IPS-18c (cell line): Measurements from ENCODE around the gene GLYR1.
"Not testable (repeated sequence)": the region's sequence is repeated elsewhere in the genome, so short reads cannot be mapped to it uniquely, and the experiment has no call there.

Experiments used
- H3K4me3 ChIP-seq: 2 replicates; pipeline ENCODE4 v1.7.0; 2013; ENCODE audit warnings: low read depth, mild to moderate bottlenecking, low read length, moderate library complexity; ENCODE audit not compliant: insufficient read depth
- H3K9me3 ChIP-seq: one replicate; pipeline ENCODE4 v1.6.1; 2013; ENCODE audit warnings: mild to moderate bottlenecking, low read length, moderate library complexity; ENCODE audit not compliant: control insufficient read depth, insufficient read depth

Gene GLYR1

DNA sequence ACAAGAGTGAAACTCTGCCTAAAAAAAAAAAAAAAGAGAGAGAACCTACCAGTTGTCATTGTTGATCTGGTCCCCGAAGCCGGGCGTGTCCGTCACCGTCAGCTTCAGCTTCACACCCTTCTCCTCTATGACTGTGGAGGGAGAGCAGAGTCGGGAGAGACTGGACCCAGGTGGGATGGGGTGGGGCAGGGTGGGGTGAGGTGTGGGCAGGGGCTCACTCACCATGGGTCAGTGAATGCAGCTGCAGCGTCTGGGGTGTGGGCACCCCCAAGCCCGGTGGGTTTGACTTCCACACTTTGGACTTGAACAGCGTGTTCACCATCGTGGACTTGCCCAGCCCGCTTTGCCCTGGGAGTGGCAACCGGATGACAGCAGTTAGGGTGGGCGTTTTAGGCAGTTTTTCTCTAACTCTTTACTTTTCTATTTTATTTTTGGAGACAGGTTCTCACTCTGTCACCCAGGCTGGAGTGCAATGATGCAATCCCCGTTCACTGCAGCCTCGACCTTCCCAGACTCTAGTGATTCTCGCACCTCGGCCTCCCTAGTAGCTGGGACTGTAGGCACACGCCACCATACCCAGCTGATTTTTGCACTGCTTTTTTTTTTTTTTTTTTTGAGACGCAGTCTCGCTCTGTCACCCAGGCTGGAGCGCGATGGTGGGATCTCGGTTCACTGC is 61.2 kb downstream of the GLYR1 start:
- peaks cover 2% of the 10 kb centered on the region for H3K9me3 ChIP-seq
- H3K4me3 ChIP-seq = no peak overlapping the region

DNA sequence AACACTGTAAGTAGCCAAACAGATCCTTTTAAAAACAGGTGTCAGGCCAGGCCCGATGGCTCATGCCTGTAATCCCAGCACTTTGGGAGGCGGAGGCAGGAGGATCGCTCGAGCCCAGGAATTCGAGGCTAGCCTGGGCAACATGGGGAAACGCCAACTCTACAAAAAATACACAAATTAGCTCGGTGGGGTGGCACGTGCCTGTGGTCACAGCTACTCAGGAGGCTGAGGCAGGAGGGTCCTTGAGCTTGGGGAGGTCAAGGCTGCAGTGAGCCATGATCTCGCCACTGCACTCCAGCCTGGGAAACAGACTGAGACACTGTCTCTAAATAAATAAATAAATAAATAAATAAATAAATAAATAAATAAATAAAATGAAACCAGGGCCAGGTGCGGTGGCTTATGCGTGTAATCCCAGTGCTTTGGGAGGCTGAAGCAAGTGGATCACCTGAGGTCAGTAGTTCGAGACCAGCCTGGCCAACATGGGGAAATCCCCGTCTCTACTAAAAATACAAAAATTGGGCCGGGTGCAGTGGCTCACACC is 62.6 kb downstream of the GLYR1 start:
- H3K9me3 ChIP-seq = not testable (repeated sequence)

DNA sequence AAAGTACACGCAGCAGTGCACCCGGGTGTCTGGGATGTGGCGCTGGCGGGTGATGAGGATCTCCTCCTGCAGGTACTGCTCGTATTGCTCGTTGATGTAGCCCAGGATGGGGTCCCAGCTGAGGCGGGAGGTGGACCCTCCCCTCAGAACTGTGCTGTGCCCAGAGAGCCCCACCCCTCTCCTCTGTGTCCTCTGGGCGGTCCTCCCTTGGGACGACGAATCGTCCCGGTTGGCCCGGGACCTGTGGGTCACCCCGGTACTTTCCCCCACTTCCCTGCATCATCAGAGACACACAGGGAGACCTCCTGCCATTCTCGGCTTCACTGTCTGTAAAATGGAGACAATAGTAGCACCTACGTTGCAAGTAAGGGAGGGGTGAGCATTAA is 63.1 kb downstream of the GLYR1 start:
- H3K4me3 ChIP-seq = no peak overlapping the region

More for the DNA sequence above, 62.6 kb downstream of the GLYR1 start:
- H3K4me3 ChIP-seq = not testable (repeated sequence)

DNA sequence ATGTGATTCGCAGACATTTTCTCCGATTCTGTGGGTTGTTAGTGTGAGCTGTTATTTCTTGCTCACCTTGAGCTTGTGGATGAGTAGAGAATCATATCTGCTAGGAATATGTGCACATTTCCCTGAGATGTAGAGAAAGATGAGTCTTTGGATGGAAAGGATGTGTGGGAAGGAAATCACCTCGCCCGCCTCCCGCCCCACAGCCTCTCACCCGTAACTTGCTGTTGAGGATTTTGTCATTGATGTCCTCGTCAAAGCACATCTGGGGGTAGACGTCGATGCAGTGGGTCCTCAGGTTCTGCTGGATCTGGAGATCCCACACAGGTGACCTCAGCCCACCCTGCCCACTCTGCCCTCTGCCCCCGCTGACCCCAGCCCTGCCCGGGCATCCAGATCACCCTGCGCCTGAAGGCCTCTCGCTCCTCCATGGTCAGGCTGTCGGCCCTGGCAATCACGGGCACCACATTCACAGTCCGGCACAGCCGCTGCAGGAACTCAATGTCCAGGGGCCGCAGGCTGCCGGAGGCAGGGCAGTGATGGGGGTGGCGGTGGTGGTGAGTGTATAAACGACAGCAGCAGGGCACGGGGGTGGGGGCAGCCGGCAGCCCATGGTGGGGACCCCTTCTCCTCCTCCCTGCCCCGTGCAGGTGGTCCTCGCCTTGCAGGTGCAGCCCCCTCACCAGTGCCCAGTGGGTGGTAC is 63.7 kb downstream of the GLYR1 start:
- H3K9me3 ChIP-seq = peaks cover 2% of the 10 kb centered on the region
- H3K4me3 ChIP-seq = no peak overlapping the region

More for the DNA sequence above, 63.1 kb downstream of the GLYR1 start:
- H3K9me3 ChIP-seq = peaks cover 2% of the 10 kb centered on the region

DNA sequence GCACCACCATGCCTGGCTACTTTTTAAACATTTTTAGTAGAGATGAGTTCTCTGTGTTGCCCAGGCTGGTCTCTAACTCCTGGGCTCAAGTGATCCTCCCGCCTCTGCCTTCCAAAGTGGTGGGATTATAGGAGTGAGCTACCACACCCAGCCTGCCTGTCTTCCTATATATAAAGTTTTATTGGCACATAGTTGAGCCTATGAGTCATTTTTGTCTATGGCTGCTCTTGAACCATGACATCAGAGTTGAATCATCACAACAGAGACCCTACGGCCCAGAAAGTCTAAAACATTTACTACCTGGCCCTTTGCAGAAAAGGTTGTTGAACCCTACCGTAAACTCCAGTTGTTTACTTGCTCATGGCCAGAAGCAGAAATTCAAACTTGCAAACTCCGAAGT is 66.9 kb downstream of the GLYR1 start:
- H3K4me3 ChIP-seq = no peak overlapping the region
- peaks cover 2% of the 10 kb centered on the region for H3K9me3 ChIP-seq

DNA sequence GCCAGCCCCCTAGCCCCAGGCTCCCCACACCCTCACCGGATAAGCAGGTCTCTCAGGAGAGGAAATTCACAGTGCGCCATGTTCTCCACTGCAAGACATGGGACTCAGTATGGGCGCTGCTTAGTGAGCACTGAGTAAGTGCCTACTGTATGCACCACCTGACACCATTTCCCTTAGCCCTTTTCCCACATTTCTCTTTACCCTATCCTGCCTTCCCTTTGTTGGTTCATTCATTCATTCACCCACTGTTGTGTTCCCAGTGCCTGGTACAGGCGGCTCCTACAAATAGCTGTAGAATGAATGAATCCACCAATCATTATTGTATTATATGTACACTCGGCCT is 69.1 kb downstream of the GLYR1 start:
- Histone ChIP-seq H3K4me3 (no peak overlapping the region), H3K9me3 (no peaks in the 10 kb centered on the region)

DNA sequence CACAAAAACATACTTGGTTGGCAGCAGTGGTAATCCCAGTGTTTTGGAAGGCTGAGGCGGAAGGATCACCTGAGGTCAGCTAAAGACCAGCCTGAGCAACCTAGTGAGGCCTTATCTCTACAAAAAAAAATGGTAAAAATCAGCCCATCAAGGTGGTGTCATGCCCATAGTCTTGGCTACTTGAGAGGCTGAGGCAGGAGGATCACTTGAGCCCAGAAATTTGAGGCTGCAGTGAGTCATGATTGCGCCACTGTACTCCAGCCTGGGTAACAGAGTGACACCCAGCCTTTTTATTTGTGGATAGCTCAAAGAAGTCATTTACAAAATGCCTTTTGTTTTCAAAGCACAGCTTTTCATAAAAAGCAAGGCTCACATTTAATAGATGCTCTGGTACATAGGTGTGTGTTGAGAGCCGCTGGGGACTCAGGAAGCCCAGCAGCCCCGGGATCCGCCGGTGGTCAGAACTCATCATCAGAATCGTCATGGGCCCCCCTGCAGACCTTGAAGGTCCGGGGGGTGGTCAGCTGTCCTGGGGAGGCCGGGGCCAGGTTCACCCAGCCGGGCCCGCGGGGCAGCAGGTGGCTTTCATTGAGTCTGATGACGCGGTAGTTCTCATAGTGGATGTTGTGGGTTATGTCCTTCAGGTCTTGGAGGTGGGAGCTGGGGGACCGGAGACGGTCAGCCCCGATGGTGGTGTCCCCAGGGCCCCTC is 69.6 kb downstream of the GLYR1 start:
- no peaks in the 10 kb centered on the region for H3K9me3 ChIP-seq
- H3K4me3 ChIP-seq = no peak overlapping the region

DNA sequence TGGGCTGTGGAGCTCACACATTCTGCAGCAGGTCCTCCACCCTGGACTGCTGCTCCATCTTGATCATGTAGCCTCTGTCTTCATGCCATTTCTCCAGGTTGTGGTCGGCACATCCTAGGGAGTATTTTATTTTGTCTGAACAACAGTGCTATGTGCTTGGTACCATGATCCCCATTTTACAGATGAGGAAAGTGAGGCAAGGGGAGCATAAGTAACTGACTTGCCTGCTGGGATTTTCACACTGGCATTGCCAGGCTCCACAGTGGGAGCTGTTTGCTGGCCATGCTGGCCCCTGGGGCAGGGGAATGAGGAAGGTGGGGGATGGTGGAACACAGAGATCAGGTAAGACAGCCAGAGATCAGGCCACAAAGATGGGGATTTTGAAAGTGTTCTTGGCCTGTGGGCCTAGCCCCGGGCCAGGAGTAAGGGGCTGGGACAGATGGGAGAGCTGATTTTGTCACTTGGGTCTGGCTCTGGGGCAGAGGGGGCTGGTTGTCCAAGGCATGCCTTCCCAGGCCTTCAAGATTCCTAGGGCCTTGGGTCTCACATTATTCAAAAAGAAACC is 70.9 kb downstream of the GLYR1 start:
- no peaks in the 10 kb centered on the region for H3K9me3 ChIP-seq
- no peak overlapping the region for H3K4me3 ChIP-seq

DNA sequence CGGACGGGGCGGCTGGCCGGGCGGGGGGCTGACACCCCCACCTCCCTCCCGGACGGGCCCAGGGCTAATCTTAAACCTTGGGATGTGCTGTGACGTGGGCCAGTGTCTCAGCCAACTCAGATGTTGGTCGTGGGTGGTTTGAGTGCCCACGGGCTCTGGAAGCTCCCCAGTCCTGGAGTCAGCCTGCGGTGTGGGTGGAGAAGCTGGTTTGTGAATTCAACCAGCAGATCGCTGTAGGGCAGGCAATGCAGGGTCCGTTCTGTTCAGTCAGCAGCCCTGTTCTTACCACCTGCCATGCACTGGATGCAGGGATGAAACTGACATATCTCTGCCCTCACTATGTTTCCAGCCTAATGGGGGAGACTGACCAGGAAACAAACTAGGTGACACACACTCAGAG is 72.1 kb downstream of the GLYR1 start:
- Histone ChIP-seq H3K9me3 (no peaks in the 10 kb centered on the region), H3K4me3 (no peak overlapping the region)

DNA sequence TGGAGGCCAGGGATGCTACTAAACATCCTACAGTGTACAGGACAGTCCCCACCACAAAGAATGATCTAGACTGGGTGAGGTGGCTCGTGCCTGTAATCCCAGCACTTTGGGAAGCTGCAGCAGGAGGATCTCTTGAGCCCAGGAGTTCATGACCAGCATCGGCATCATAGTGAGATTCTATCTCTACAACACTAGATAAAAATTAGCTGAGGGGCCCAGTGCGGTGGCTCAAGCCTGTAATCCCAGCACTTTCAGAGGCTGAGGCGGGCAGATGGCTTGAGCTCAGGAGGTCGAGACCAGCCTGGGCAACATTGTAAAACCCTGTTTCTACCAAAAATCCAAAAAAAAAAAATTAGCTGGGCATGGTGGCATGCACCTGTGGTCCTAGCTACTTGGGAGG is 74.7 kb downstream of the GLYR1 start:
- no peak overlapping the region for H3K4me3 ChIP-seq
- H3K9me3 ChIP-seq = no peaks in the 10 kb centered on the region

DNA sequence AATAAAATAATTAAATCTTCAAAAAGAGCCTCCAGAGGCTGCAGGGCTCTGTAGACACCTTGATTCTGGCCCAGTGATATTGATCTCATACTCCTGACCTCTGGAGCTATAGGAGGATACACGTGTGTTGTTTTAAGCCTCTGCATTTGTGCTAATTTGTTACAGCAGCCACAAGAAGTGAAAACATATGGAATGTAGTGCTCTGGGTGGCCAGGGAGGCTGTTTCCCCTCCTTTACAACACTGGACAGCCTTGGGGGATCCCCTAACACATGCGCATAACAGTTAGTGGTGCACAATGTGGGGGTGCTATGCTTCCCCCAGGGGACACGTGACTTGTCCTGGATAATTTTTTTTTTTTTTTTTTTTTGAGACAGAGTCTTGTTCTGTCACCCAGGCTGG is 75.4 kb downstream of the GLYR1 start:
- Histone ChIP-seq H3K9me3 (no peaks in the 10 kb centered on the region), H3K4me3 (no peak overlapping the region)

DNA sequence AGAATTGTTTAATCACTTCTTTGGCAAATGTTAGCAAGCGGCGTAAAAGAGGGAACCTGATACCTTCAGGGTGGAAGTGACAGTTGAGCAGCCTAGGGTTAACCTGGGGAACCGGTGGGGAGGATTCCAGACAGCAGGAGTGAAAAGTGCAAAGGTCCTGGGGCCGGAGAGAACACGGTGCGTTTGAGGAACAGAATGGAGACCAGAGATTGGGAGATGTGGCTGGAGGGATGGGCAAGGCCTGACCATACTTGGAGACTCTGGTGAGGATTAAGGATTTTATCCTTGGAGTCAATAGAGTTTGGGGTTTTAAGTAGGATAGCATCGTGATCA is 77.8 kb downstream of the GLYR1 start:
- no peaks in the 10 kb centered on the region for H3K9me3 ChIP-seq
- H3K4me3 ChIP-seq = peak overlapping the region; percentile 64; the same call in 1 of the 2 replicates

DNA sequence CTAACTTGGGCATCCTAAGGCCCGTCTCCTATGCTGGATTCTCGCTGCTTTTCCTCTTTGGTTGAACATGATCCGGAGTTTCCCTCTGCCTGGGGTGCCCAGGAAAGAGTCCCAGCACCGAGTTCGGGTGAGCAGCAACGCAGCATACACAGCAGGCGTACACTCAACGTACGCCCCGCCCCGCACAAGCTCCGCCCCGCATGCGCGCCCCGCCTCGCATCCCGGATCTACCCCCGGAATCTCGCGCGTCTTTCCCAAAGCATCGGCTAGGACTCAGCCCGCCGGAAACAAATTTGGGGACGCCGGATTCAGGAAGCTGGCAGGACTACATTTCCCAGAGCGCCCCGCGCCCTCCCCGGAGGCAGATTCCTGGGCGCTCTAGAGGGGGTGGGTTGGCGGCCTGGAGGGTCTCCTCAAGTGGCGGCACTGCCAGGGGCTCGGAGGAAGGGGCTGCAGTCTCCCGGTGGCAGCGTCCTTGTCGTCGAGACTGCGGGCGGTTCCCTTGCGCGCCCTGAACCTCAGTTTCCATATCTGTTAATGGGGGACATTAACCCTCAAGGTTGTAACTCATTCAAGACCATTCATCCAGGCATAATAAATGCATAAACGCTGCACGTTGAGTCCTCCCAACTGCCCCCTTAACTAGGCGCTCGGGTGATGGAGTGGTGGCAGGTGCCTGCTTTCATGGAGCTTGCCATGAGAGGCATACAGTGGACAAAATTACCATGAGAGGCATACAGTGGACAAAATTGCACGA is 78.4 kb downstream of the GLYR1 start:
- Histone ChIP-seq H3K9me3 (no peaks in the 10 kb centered on the region), H3K4me3 (peak overlapping the region; percentile 66)

DNA sequence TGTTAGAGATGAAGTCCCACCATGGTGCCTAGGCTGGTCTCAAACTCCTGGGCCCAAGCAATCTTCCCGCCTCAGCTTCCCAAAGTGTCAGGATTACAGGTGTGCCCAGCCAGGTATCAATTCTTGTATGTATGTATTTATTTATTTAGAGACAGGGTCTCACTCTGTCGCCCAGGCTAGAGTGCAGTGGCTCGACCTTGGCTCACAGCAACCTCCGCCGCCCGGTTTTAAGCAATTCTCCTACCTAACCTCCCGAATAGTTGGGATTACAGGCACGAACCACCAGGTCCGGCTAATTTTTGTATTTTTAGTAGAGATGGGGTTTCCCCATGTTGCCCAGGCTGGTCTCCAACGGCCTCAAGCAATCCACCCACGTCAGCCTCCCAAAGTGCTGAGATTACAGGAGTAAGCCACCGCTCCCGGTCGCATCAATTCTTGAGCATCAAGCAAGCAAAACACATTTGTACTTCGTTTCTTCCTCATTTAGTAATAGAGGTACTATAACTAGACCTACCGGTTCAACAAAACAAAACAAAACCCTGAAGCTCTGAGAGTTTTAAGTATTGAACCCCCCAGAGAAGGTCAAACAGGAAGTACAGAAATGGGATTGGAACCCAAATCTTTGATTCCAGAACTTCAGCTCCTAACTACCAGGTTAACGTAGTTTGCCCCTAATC is 79.1 kb downstream of the GLYR1 start:
- H3K9me3 ChIP-seq = no peaks in the 10 kb centered on the region
- H3K4me3 ChIP-seq = peak overlapping the region; percentile 66

DNA sequence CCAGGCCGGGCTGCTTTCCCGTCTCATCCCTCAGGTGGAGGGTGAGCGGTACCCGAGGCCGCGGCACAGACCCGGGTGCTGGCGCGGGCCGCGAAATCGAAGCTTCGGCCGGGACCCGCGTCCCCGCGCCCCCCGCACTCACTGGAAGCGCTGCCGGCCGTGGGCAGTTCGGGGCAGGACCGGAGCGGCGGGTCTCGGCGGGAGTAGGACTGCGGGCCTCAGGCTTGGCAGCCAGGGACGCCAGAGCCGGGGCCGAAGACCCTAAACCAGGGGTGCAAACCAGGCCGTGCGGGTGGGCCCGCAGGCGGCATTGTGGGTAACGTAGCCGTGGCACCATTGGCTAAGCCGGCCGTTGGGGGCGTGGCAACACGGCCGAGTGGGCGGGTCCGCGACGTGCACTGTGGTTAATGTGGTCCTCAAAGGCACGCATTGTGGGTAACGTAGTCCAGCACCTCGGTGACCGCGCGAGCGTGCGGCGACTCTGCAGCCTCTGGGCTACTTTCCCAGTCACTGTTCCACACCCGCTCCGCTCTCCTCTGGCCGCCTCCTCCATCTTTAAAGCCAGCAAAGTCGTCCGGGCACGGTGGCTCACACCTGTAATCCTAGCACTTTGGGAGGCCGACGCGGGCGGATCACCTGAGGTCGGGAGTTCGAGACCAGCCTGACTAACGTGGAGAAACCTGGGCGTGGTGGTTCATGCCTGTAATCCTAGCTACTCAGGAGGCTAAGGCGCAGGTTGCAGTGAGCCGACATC is 80.0 kb downstream of the GLYR1 start, which contains the start of gene ZNF500:
Gene ZNF500 (minus strand): TSS at position 288 of the 754 bp plus-strand sequence. CDS start 1,184 bp downstream, outside the sequence.
- no peaks in the 10 kb centered on the region for H3K9me3 ChIP-seq
- peak within 1 kb of the TSS; percentile 87 for H3K4me3 ChIP-seq
